NCI-H2227 treated with DMSO at 0.1 percent for 48 hours (cell line): ENCODE measurements around the gene PAX9.

Experiments used
- DNase-seq: peaks from one replicate; lab custom pipeline; 2025; lab: John Stamatoyannopoulos, UW

Gene PAX9

GRCh38 chr14:36655963-36656686, 5.5 kb upstream of the PAX9 start:
- no peak for DNase-seq

- DNase-seq: no peak
These were observed 4.8 kb upstream of the PAX9 start for GRCh38 chr14:36656687-36657398.

GRCh38 chr14:36657399-36658122, 4.1 kb upstream of the PAX9 start:
- DNase-seq: no peak

- no peak for DNase-seq
These were observed 3.3 kb upstream of the PAX9 start for GRCh38 chr14:36658123-36659009.

GRCh38 chr14:36659010-36659821, 2.4 kb upstream of the PAX9 start:
- no peak for DNase-seq

- no peak for DNase-seq
These were observed 1.6 kb upstream of the PAX9 start for GRCh38 chr14:36659822-36660735.

GRCh38 chr14:36660736-36661505, 739 bp upstream of the PAX9 start:
- no peak for DNase-seq

GRCh38 chr14:36662258-36662542, 540 bp downstream of the PAX9 start:
- DNase-seq: no peak

GRCh38 chr14:36662543-36663403, 1.1 kb downstream of the PAX9 start:
- peak; percentile 15 for DNase-seq

- no peak for DNase-seq
These were observed 2.0 kb downstream of the PAX9 start for GRCh38 chr14:36663404-36664321.

GRCh38 chr14:36664322-36665193, 2.9 kb downstream of the PAX9 start:
- no peak for DNase-seq

- DNase-seq: no peak
These were observed 4.3 kb downstream of the PAX9 start for GRCh38 chr14:36665887-36666415.

GRCh38 chr14:36666416-36667206, 5.0 kb downstream of the PAX9 start:
- no peak for DNase-seq

GRCh38 chr14:36667679-36668078, 6.0 kb downstream of the PAX9 start:
- no peak for DNase-seq

- DNase-seq: no peak
These were observed 9.5 kb downstream of the PAX9 start for GRCh38 chr14:36671149-36671548.
